H1 (cell line): Measurements from ENCODE around the gene HS6ST2. TPM values are rescaled to one million over a fixed set of nuclear protein-coding genes. Genes with fewer than 3 reads are reported as not detected.
A peak's percentile ranks its signal among the peaks of the same experiment; 100 is the strongest.

Experiments
- CTCF ChIA-PET: fragments of 300-600 bp; sonication (Branson Sonifier 250); formaldehyde crosslinking; loops from one replicate; lab custom pipeline; 2021; ENCODE audit not compliant: partially characterized antibody; lab: Charles Lee
- POLR2A ChIA-PET: fragments of 300-600 bp; sonication (Branson Sonifier 250); formaldehyde crosslinking; loops from one replicate; lab custom pipeline; 2021; ENCODE audit warnings: inconsistent platforms; ENCODE audit not compliant: partially characterized antibody; lab: Charles Lee
- DNase-seq, 2 experiments: peaks; one replicate each; pipeline versions ENCODE4 v3.0.0 to v3.0.0-alpha.2; 2010 to 2022; ENCODE audit warnings: low spot score in 2 of 2, low read depth in 1 of 2, mixed read lengths in 1 of 2
- FAIRE-seq: peaks from 2 replicates; lab custom pipeline; 2011; peaks lifted over from hg19 to GRCh38; lab: Jason Lieb, UNC
- H2AFZ ChIP-seq: 2 replicates; pipeline ENCODE4 v1.8.1; 2012; ENCODE audit warnings: low read length, inconsistent platforms
- H2AK5ac ChIP-seq: 2 replicates; pipeline ENCODE4 v1.6.1; 2013; ENCODE audit warnings: low read depth, low read length
- H2BK120ac ChIP-seq: replicated peaks from 2 replicates; pipeline ENCODE3; 2013; ENCODE audit warnings: low read depth, low read length, inconsistent platforms
- H2BK12ac ChIP-seq: 2 replicates; pipeline ENCODE4 v1.6.1; 2013; ENCODE audit warnings: low read depth, low read length
- H2BK15ac ChIP-seq: 2 replicates; pipeline ENCODE4 v1.6.1; 2013; ENCODE audit warnings: low read length
- H2BK20ac ChIP-seq: 2 replicates; pipeline ENCODE4 v1.6.1; 2013; ENCODE audit warnings: low read length
- H2BK5ac ChIP-seq: 2 replicates; pipeline ENCODE4 v1.6.1; 2013; ENCODE audit warnings: low read depth, low read length
- H3K14ac ChIP-seq: 2 replicates; pipeline ENCODE4 v1.6.1; 2013; ENCODE audit warnings: inconsistent platforms; ENCODE audit not compliant: insufficient read length
- H3K18ac ChIP-seq: 2 replicates; pipeline ENCODE4 v1.6.1; 2013; ENCODE audit warnings: low read length; ENCODE audit errors: extremely low read depth
- H3K23ac ChIP-seq: 2 replicates; pipeline ENCODE4 v1.6.1; 2013; ENCODE audit warnings: inconsistent platforms; ENCODE audit not compliant: insufficient read length
- H3K23me2 ChIP-seq: 2 replicates; pipeline ENCODE4 v1.6.1; 2013; ENCODE audit warnings: low read depth, low read length
- H3K27ac ChIP-seq: 2 replicates; pipeline ENCODE4 v1.6.1; 2011; ENCODE audit warnings: low read depth, low read length, inconsistent platforms
- H3K27me3 ChIP-seq, 4 experiments: replicated peaks in 1 of 4; 1 replicate in 1 of 4; 2 replicates in 3 of 4; pipeline versions ENCODE4 v1.6.1 to v1.8.1; 2011 to 2013; ENCODE audit warnings: low read length in 3 of 4, mild to moderate bottlenecking in 3 of 4, inconsistent platforms in 2 of 4, mixed read lengths in 2 of 4, moderate library complexity in 1 of 4; ENCODE audit not compliant: control insufficient read depth in 3 of 4, insufficient read depth in 3 of 4; ENCODE audit errors: extremely low read depth in 1 of 4
- H3K36me3 ChIP-seq, 4 experiments: 2 replicates each; pipeline versions ENCODE4 v1.6.1 to v1.8.1; 2011 to 2013; ENCODE audit warnings: mild to moderate bottlenecking in 4 of 4, low read length in 3 of 4, moderate library complexity in 2 of 4, control low read depth in 1 of 4, inconsistent platforms in 1 of 4; ENCODE audit not compliant: insufficient read depth in 4 of 4, control insufficient read depth in 2 of 4
- H3K4ac ChIP-seq: replicated peaks from 2 replicates; pipeline ENCODE3; 2013; ENCODE audit warnings: low read length, low read depth, mixed read lengths, inconsistent platforms; ENCODE audit not compliant: insufficient read length
- H3K4me1 ChIP-seq, 4 experiments: replicated peaks in 1 of 4; 1 replicate in 1 of 4; 2 replicates in 3 of 4; pipeline versions ENCODE4 v1.6.1 to v1.8.1; 2011 to 2013; ENCODE audit warnings: low read length in 3 of 4, inconsistent platforms in 2 of 4, mixed read lengths in 1 of 4; ENCODE audit not compliant: insufficient read depth in 4 of 4, control insufficient read depth in 3 of 4
- H3K4me2 ChIP-seq, 2 experiments: 2 replicates each; pipeline versions ENCODE4 v1.6.1 to v1.8.1; 2011 to 2013; ENCODE audit warnings: low read depth in 2 of 2, low read length in 2 of 2, control low read depth in 1 of 2, inconsistent platforms in 1 of 2, mild to moderate bottlenecking in 1 of 2; ENCODE audit not compliant: insufficient read depth in 1 of 2
- H3K4me3 ChIP-seq, 4 experiments: fragments of 200-600, 300-600 bp in 1 of 4; sonication (generic), shearing (Covaris generic), sonication (Bioruptor Twin) in 1 of 4; 2 replicates each; pipeline versions ENCODE4 v1.5.1 to v1.8.1; 2011 to 2016; ENCODE audit warnings: low read length in 4 of 4, low read depth in 3 of 4, control low read depth in 2 of 4, inconsistent platforms in 2 of 4, mild to moderate bottlenecking in 2 of 4, mixed read lengths in 1 of 4, moderate library complexity in 1 of 4; ENCODE audit not compliant: insufficient read depth in 2 of 4; ENCODE audit errors: extremely low read depth in 1 of 4
- H3K56ac ChIP-seq: replicated peaks from 2 replicates; pipeline ENCODE3; 2013; ENCODE audit warnings: low read depth, mild to moderate bottlenecking, mixed read lengths, low read length, inconsistent platforms; ENCODE audit not compliant: insufficient read length
- H3K79me1 ChIP-seq: 2 replicates; pipeline ENCODE4 v1.6.1; 2013; ENCODE audit warnings: low read depth, low read length, control low read depth
- H3K79me2 ChIP-seq, 2 experiments: 2 replicates each; pipeline versions ENCODE4 v1.6.1 to v1.8.1; 2012 to 2013; ENCODE audit warnings: low read length in 2 of 2, mild to moderate bottlenecking in 2 of 2, inconsistent platforms in 1 of 2; ENCODE audit not compliant: insufficient read depth in 2 of 2, control insufficient read depth in 1 of 2
- H3K9ac ChIP-seq, 4 experiments: replicated peaks in 1 of 4; 1 replicate in 1 of 4; 2 replicates in 3 of 4; pipeline versions ENCODE4 v1.6.1 to v1.8.1; 2011 to 2013; ENCODE audit warnings: low read depth in 3 of 4, low read length in 3 of 4, control low read depth in 2 of 4, mild to moderate bottlenecking in 2 of 4, moderate library complexity in 2 of 4, inconsistent platforms in 1 of 4; ENCODE audit errors: extremely low read depth in 1 of 4
- H3K9me3 ChIP-seq, 2 experiments: 2 replicates each; pipeline versions ENCODE4 v1.6.1 to v1.8.1; 2012 to 2013; ENCODE audit warnings: mild to moderate bottlenecking in 2 of 2, moderate library complexity in 2 of 2, control low read depth in 1 of 2, inconsistent platforms in 1 of 2, low read depth in 1 of 2, low read length in 1 of 2, mixed read lengths in 1 of 2; ENCODE audit not compliant: insufficient read depth in 2 of 2
- H4K20me1 ChIP-seq, 2 experiments: replicated peaks in 1 of 2; 2 replicates each; pipeline versions ENCODE3 to v1.8.1; 2011 to 2013; ENCODE audit warnings: inconsistent platforms in 2 of 2, low read length in 2 of 2, mild to moderate bottlenecking in 1 of 2; ENCODE audit not compliant: insufficient read depth in 2 of 2, control insufficient read depth in 1 of 2
- H4K5ac ChIP-seq: 2 replicates; pipeline ENCODE4 v1.6.1; 2013; ENCODE audit warnings: low read length, low read depth, mixed read lengths, inconsistent platforms; ENCODE audit not compliant: insufficient read length
- H4K8ac ChIP-seq: 2 replicates; pipeline ENCODE4 v1.8.0; 2013; ENCODE audit warnings: mild to moderate bottlenecking, moderate library complexity, low read length, inconsistent platforms; ENCODE audit not compliant: insufficient read depth; ENCODE audit errors: extremely low read depth
- H4K91ac ChIP-seq: replicated peaks from 2 replicates; pipeline ENCODE3; 2013; ENCODE audit warnings: low read length, mixed read lengths, inconsistent platforms; ENCODE audit not compliant: insufficient read length
- RBBP5 ChIP-seq: IDR thresholded peaks from 2 replicates; pipeline ENCODE4 v1.7.1; 2012; ENCODE audit warnings: low read depth, mild to moderate bottlenecking, inconsistent platforms, low read length, moderate library complexity, borderline replicate concordance
- RXRA ChIP-seq: IDR thresholded peaks from 2 replicates; pipeline ENCODE4 v1.6.1; 2011; ENCODE audit warnings: low read depth, mild to moderate bottlenecking, low read length, moderate library complexity; ENCODE audit not compliant: insufficient read depth
- WGBS, 2 experiments: shearing (Covaris generic) in 1 of 2; methylation state at CpG; one replicate each; pipeline versions ENCODE4 v1.1.6 to v1.1.7; 2013 to 2015; ENCODE audit warnings: low lambda C conversion rate in 2 of 2, mixed read lengths in 2 of 2, inconsistent platforms in 1 of 2, low coverage in 1 of 2, missing lambda C conversion rate in 1 of 2; ENCODE audit not compliant: insufficient replicate concordance in 2 of 2, insufficient coverage in 1 of 2, insufficient read length in 1 of 2; ENCODE audit errors: extremely low coverage in 1 of 2, missing lambda C conversion rate in 1 of 2; 5-methylcytosine and 5-hydroxymethylcytosine counted together
- polyA plus RNA-seq, 7 experiments: library from polyadenylated mRNA; depleted of rRNA in 3 of 7; stranded (reverse) in 5 of 7; unstranded in 2 of 7; fragments of >200 nt in 5 of 7; fragments of 200-250 nt in 2 of 7; gene quantifications; 1 replicate in 5 of 7; 2 replicates in 1 of 7; 4 replicates in 1 of 7; pipeline versions ENCODE4 v1.2.1 to v1.2.3, GENCODE V29; 2011 to 2013; ENCODE audit warnings: missing spikeins in 2 of 7, mixed read lengths in 2 of 7
- total RNA-seq: library from RNA; stranded (reverse); fragmentation: NEBNext Ultra II Directional; extraction: Animal tissue kit (Norgen Biotek cat#: 25700); gene quantifications from 2 replicates; pipeline ENCODE4 v1.2.1, GENCODE V29; 2021
- TF ChIP-seq, protein P1 (sequence below): IDR thresholded peaks from 2 replicates; pipeline ENCODE4 v1.6.1; 2012; ENCODE audit warnings: inconsistent platforms

Gene HS6ST2
- total and polyA plus RNA-seq, 2 of the 8 experiments (the other 6 are each of a cell fraction or from before 2014, with no cell fraction given): 3.9 TPM

DNA sequence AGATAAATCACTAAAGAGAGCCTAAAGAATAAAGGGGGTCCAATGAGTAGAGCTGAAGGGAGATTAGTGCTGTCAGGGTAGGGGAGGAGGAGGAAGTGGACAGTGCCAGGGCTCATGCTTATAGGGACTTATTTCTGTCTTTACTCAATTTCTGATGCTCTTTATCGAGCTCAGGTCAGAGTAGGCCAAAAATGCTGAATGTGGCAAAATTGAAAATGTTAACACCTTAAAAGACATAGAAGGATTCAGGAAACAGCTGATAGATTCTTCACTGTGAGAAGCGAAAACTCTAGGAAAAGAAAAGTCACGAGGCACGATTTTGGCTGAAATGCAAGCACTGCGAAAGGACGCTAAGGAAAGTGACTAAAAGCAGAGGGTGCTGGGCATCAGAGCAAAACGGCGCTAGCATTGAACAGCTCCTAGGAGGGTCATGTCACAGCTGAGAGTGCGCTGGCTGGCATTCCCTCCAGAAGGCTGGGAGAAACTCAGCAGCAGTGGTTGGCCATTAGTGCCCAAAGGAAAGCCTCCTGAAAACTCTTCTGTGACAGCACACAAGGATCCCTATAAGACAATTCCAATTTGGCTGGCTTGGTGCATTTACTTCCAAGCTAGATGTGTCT lies 150.9 kb downstream of the HS6ST2 start:
- WGBS, 2 experiments: 93% methylated on average over 9 of the region's 9 CpGs; no CpG with 5 or more reads in 1 of the 2 experiments
- Histone ChIP-seq H3K9me3 (no peaks in the 10 kb centered on the region), H3K4me2 (no peak overlapping the region), H2AFZ (no peak overlapping the region), H3K9ac (no peak overlapping the region), H3K4me1 (peaks cover 0 to 4% (median under 1%) of the 10 kb centered on the region in 4 experiments; a peak in 2 of 7 replicates), H3K18ac (no peak overlapping the region), H2BK12ac (no peak overlapping the region), H2BK5ac (no peak overlapping the region), H3K36me3 (no peaks in the 10 kb centered on the region), H4K91ac (no peak overlapping the region), H3K27ac (no peak overlapping the region), H4K5ac (no peak overlapping the region), H3K23ac (no peak overlapping the region), H3K27me3 (no peaks in the 10 kb centered on the region), H3K14ac (no peak overlapping the region), H4K8ac (no peak overlapping the region), H3K4me3 (no peak overlapping the region), H2BK20ac (no peak overlapping the region), H2BK120ac (no peak overlapping the region), H2AK5ac (no peak overlapping the region), H3K79me1 (no peaks in the 10 kb centered on the region), H2BK15ac (no peak overlapping the region), H3K4ac (no peak overlapping the region), H3K56ac (no peak overlapping the region), H3K23me2 (no peaks in the 10 kb centered on the region), H3K79me2 (no peaks in the 10 kb centered on the region), H4K20me1 (no peaks in the 10 kb centered on the region)
- POLR2A ChIA-PET: no interaction called here
- CTCF ChIA-PET: interaction anchor here (1.0 to 1.3 kb wide), 2 partner anchors 16 to 18 kb away, joined by 4 to 5 read pairs; no protein-coding TSS in a partner anchor
- DNase-seq (no peak), FAIRE-seq (peak; percentile 69)
- TF ChIP-seq RBBP5 (no peak), RXRA (no peak)
- TF ChIP-seq, protein P1, sequence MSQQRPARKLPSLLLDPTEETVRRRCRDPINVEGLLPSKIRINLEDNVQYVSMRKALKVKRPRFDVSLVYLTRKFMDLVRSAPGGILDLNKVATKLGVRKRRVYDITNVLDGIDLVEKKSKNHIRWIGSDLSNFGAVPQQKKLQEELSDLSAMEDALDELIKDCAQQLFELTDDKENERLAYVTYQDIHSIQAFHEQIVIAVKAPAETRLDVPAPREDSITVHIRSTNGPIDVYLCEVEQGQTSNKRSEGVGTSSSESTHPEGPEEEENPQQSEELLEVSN: no peak
